Raji (cell line): ENCODE measurements around the gene PEAK1.

ENCODE experiments used
- POLR2A ChIP-seq: IDR thresholded peaks from 2 replicates; pipeline ENCODE4 v1.6.1; 2011; ENCODE audit warnings: low read depth, low read length, control low read depth; ENCODE audit not compliant: insufficient read depth

PEAK1 gene

GRCh38 chr15:77127626-77128025 is 292.3 kb downstream of the PEAK1 start:
- no peak for TF ChIP-seq POLR2A

- no peak for TF ChIP-seq POLR2A
These were observed 293.2 kb downstream of the PEAK1 start for GRCh38 chr15:77126529-77127326.

GRCh38 chr15:77123854-77124253 is 296.1 kb downstream of the PEAK1 start:
- TF ChIP-seq POLR2A, result no peak

GRCh38 chr15:77122576-77122975 is 297.3 kb downstream of the PEAK1 start:
- TF ChIP-seq POLR2A, result no peak

- no peak for TF ChIP-seq POLR2A
These were observed 298.3 kb downstream of the PEAK1 start for GRCh38 chr15:77121599-77121998.

GRCh38 chr15:77120576-77120975 is 299.3 kb downstream of the PEAK1 start:
- TF ChIP-seq POLR2A, result no peak

GRCh38 chr15:77119446-77119845 is 300.5 kb downstream of the PEAK1 start:
- TF ChIP-seq POLR2A, result no peak

- TF ChIP-seq POLR2A, result no peak
These were observed 301.0 kb downstream of the PEAK1 start for GRCh38 chr15:77118882-77119321.

GRCh38 chr15:77115179-77115578 is 304.7 kb downstream of the PEAK1 start:
- no peak for TF ChIP-seq POLR2A

- no peak for TF ChIP-seq POLR2A
These were observed 306.9 kb downstream of the PEAK1 start for GRCh38 chr15:77112838-77113504.

- TF ChIP-seq POLR2A, result no peak
These were observed 308.1 kb downstream of the PEAK1 start for GRCh38 chr15:77111789-77112188.

GRCh38 chr15:77107531-77108355 is 312.2 kb downstream of the PEAK1 start:
- TF ChIP-seq POLR2A, result no peak

GRCh38 chr15:77107068-77107467 is 312.8 kb downstream of the PEAK1 start:
- TF ChIP-seq POLR2A, result no peak

- no peak for TF ChIP-seq POLR2A
These were observed 315.7 kb downstream of the PEAK1 start for GRCh38 chr15:77104155-77104554.

GRCh38 chr15:77099741-77100463 is 320.0 kb downstream of the PEAK1 start:
- no peak for TF ChIP-seq POLR2A

- no peak for TF ChIP-seq POLR2A
These were observed 321.3 kb downstream of the PEAK1 start for GRCh38 chr15:77098572-77098971.

GRCh38 chr15:77097921-77098320 is 322.0 kb downstream of the PEAK1 start:
- TF ChIP-seq POLR2A, result no peak
